Liver (tissue), 9 donors: ENCODE results near the gene COL27A1. TPM values are rescaled to one million over a fixed set of nuclear protein-coding genes. Genes with fewer than 3 reads are reported as not detected.

Source experiments
- DNase-seq: peaks from one replicate; pipeline ENCODE4 v3.0.0-alpha.2; 2017; ENCODE audit warnings: low spot score
- H3K27ac ChIP-seq, 2 donors: one replicate each; pipeline ENCODE4 v1.7.0; 2013; ENCODE audit warnings: inconsistent platforms in 2 of 2, low read length in 2 of 2, control low read depth in 1 of 2, low read depth in 1 of 2, mild to moderate bottlenecking in 1 of 2
- H3K27me3 ChIP-seq, 4 donors: one replicate each; pipeline versions ENCODE4 v1.6.1 to v1.7.0; 2013; ENCODE audit warnings: low read length in 3 of 4, inconsistent platforms in 1 of 4, mild to moderate bottlenecking in 1 of 4, moderate library complexity in 1 of 4; ENCODE audit not compliant: control insufficient read depth in 4 of 4, insufficient read depth in 4 of 4
- H3K36me3 ChIP-seq, 4 donors: one replicate each; pipeline versions ENCODE4 v1.6.1 to v1.7.0; 2013; ENCODE audit warnings: low read length in 3 of 4, mild to moderate bottlenecking in 3 of 4, low read depth in 1 of 4, moderate library complexity in 1 of 4; ENCODE audit not compliant: control insufficient read depth in 4 of 4, insufficient read depth in 3 of 4
- H3K4me1 ChIP-seq, 4 donors: one replicate each; pipeline versions ENCODE4 v1.6.1 to v1.7.0; 2013; ENCODE audit warnings: low read length in 3 of 4, mild to moderate bottlenecking in 3 of 4, moderate library complexity in 1 of 4; ENCODE audit not compliant: control insufficient read depth in 4 of 4, insufficient read depth in 4 of 4
- H3K4me3 ChIP-seq, 3 donors: one replicate each; pipeline versions ENCODE4 v1.6.1 to v1.7.0; 2013; ENCODE audit warnings: low read length in 3 of 3, control low read depth in 1 of 3, low read depth in 1 of 3, mild to moderate bottlenecking in 1 of 3
- H3K9ac ChIP-seq, 2 donors: one replicate each; pipeline ENCODE4 v1.7.0; 2013; ENCODE audit warnings: low read length in 2 of 2, mild to moderate bottlenecking in 2 of 2, moderate library complexity in 2 of 2, control low read depth in 1 of 2, low read depth in 1 of 2
- H3K9me3 ChIP-seq, 4 donors: one replicate each; pipeline versions ENCODE4 v1.6.1 to v1.7.0; 2013; ENCODE audit warnings: low read length in 3 of 4; ENCODE audit not compliant: control insufficient read depth in 4 of 4
- EGR1 ChIP-seq, 2 donors: IDR thresholded peaks; 2 replicates each; pipeline ENCODE4 v1.6.1; 2016 to 2018; ENCODE audit warnings: antibody characterized with exemption in 2 of 2, low read depth in 2 of 2
- FOXA1 ChIP-seq: IDR thresholded peaks from 2 replicates; pipeline ENCODE4 v1.6.1; 2016; ENCODE audit warnings: antibody characterized with exemption
- FOXA2 ChIP-seq: IDR thresholded peaks from 2 replicates; pipeline ENCODE4 v1.6.1; 2016; ENCODE audit warnings: antibody characterized with exemption
- GABPA ChIP-seq, 2 donors: IDR thresholded peaks in 1 of 2; conservative IDR thresholded peaks in 1 of 2; 2 replicates each; pipeline ENCODE4 v1.6.1; 2016; ENCODE audit warnings: antibody characterized with exemption in 2 of 2, mild to moderate bottlenecking in 1 of 2, moderate library complexity in 1 of 2
- HNF4A ChIP-seq, 2 donors: conservative IDR thresholded peaks; 2 replicates each; pipeline ENCODE4 v1.6.1; 2016; ENCODE audit warnings: antibody characterized with exemption in 2 of 2, mild to moderate bottlenecking in 2 of 2
- JUND ChIP-seq, 2 donors: IDR thresholded peaks; 2 replicates each; pipeline ENCODE4 v1.6.1; 2016; ENCODE audit warnings: antibody characterized with exemption in 2 of 2
- NR2F2 ChIP-seq: IDR thresholded peaks from 2 replicates; pipeline ENCODE4 v1.6.1; 2016; ENCODE audit warnings: antibody characterized with exemption
- RAD21 ChIP-seq, 2 donors: IDR thresholded peaks; 2 replicates each; pipeline ENCODE4 v1.6.1; 2016; ENCODE audit warnings: antibody characterized with exemption in 2 of 2, mild to moderate bottlenecking in 2 of 2
- RXRA ChIP-seq, 2 donors: IDR thresholded peaks; 2 replicates each; pipeline ENCODE4 v1.6.1; 2017 to 2018; ENCODE audit warnings: antibody characterized with exemption in 2 of 2, mild to moderate bottlenecking in 1 of 2
- SP1 ChIP-seq: IDR thresholded peaks from 2 replicates; pipeline ENCODE4 v1.6.1; 2018; ENCODE audit warnings: antibody characterized with exemption, mild to moderate bottlenecking
- TAF1 ChIP-seq: conservative IDR thresholded peaks from 2 replicates; pipeline ENCODE4 v1.6.1; 2016; ENCODE audit warnings: antibody characterized with exemption, mild to moderate bottlenecking
- YY1 ChIP-seq: IDR thresholded peaks from 2 replicates; pipeline ENCODE4 v1.6.1; 2016; ENCODE audit warnings: antibody characterized with exemption, mild to moderate bottlenecking
- WGBS: extraction: QIAGEN DNeasy Blood & Tissue Kit; methylation state at CpG from one replicate; pipeline ENCODE4 v1.1.7; 2013; 5-methylcytosine and 5-hydroxymethylcytosine counted together
- polyA plus RNA-seq, 2 donors: library from polyadenylated mRNA; stranded (reverse) in 1 of 2; unstranded in 1 of 2; fragments of 200-250 nt in 1 of 2; fragments of >200 nt in 1 of 2; fragmentation: Nextera tagmentation in 1 of 2; extraction: Ambion mirVana in 1 of 2; gene quantifications; one replicate each; pipeline versions ENCODE4 v1.2.1 to v1.2.3, GENCODE V29; 2013 to 2015
- total RNA-seq, 2 donors: library from RNA; depleted of rRNA; stranded (reverse); fragments of >200 nt; gene quantifications; one replicate each; pipeline ENCODE4 v1.2.3, GENCODE V29; 2014
- TF ChIP-seq, protein P1 (sequence below): IDR thresholded peaks from 2 replicates; pipeline ENCODE4 v1.6.1; 2016; ENCODE audit warnings: antibody characterized with exemption
- TF ChIP-seq, protein P2 (sequence below): IDR thresholded peaks from 2 replicates; pipeline ENCODE4 v1.6.1; 2016; ENCODE audit warnings: antibody characterized with exemption, mild to moderate bottlenecking
- TF ChIP-seq, protein P3 (sequence below): fragments of 150-350 bp; IDR thresholded peaks from 2 replicates; pipeline ENCODE4 v1.5.1; 2017; ENCODE audit warnings: improper control_type of control experiment, low read depth, low read length; ENCODE audit not compliant: missing input control
- TF ChIP-seq, protein P4 (sequence below): IDR thresholded peaks from 2 replicates; pipeline ENCODE4 v1.6.1; 2016; ENCODE audit warnings: antibody characterized with exemption
- TF ChIP-seq, protein P5 (sequence below): IDR thresholded peaks from 2 replicates; pipeline ENCODE4 v1.6.1; 2016; ENCODE audit warnings: antibody characterized with exemption
- donor health status: healthy.
- donor health status: healthy.
- donor health status: healthy.
- donor health status: healthy.
- donor health status: healthy.

COL27A1 gene
- total and polyA plus RNA-seq, 4 donors: 7.0 to 20.4 (median 12.0) TPM

DNA sequence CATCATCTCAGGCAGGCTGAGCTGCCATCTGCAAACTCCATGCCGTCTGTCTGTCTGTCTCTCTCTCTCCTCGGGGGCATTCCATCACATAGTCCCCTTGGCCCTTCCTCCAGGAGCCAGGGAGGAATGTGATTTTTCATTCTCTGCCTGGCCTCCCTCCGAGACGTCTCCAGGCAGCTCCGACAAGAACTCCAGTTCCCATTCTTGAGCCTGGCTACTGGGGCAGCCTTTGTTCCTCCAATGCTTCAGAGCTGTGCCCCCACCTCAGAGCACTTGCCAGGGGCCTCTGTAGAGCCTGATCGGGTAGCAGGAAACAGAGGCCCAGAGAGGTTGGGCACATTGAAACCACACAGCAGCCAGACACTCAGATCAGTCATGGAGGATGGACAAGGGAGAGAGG lies 74.0 kb downstream of the COL27A1 start:
- no peak for DNase-seq
- H3K9me3 ChIP-seq: no peaks in the 10 kb centered on the region
- H3K36me3 ChIP-seq: peaks cover 0 to 5% (median 2%) of the 10 kb centered on the region in 4 donors
- no peak overlapping the region for H3K4me3 ChIP-seq
- H3K27me3 ChIP-seq: no peaks in the 10 kb centered on the region
- TF ChIP-seq YY1: no peak
- no peak for TF ChIP-seq GABPA (IDR thresholded peaks at IDR 0.05 in 1 of 2, conservative IDR thresholded peaks at IDR 0.05 in 1 of 2)
- no peak for TF ChIP-seq HNF4A (conservative IDR thresholded peaks at IDR 0.05)
- TF ChIP-seq SP1: no peak
- TF ChIP-seq, protein P1, sequence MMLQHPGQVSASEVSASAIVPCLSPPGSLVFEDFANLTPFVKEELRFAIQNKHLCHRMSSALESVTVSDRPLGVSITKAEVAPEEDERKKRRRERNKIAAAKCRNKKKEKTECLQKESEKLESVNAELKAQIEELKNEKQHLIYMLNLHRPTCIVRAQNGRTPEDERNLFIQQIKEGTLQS: no peak
- no peak for TF ChIP-seq RXRA (IDR thresholded peaks at IDR 0.05)
- TF ChIP-seq EGR1 (IDR thresholded peaks at IDR 0.05; ENCODE audit: low read depth in 2 of 2): no peak
- TF ChIP-seq RAD21 (IDR thresholded peaks at IDR 0.05): no peak
- no peak for TF ChIP-seq NR2F2
- no peak for TF ChIP-seq TAF1
- TF ChIP-seq, protein P2, sequence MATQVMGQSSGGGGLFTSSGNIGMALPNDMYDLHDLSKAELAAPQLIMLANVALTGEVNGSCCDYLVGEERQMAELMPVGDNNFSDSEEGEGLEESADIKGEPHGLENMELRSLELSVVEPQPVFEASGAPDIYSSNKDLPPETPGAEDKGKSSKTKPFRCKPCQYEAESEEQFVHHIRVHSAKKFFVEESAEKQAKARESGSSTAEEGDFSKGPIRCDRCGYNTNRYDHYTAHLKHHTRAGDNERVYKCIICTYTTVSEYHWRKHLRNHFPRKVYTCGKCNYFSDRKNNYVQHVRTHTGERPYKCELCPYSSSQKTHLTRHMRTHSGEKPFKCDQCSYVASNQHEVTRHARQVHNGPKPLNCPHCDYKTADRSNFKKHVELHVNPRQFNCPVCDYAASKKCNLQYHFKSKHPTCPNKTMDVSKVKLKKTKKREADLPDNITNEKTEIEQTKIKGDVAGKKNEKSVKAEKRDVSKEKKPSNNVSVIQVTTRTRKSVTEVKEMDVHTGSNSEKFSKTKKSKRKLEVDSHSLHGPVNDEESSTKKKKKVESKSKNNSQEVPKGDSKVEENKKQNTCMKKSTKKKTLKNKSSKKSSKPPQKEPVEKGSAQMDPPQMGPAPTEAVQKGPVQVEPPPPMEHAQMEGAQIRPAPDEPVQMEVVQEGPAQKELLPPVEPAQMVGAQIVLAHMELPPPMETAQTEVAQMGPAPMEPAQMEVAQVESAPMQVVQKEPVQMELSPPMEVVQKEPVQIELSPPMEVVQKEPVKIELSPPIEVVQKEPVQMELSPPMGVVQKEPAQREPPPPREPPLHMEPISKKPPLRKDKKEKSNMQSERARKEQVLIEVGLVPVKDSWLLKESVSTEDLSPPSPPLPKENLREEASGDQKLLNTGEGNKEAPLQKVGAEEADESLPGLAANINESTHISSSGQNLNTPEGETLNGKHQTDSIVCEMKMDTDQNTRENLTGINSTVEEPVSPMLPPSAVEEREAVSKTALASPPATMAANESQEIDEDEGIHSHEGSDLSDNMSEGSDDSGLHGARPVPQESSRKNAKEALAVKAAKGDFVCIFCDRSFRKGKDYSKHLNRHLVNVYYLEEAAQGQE: no peak
- TF ChIP-seq, protein P3, sequence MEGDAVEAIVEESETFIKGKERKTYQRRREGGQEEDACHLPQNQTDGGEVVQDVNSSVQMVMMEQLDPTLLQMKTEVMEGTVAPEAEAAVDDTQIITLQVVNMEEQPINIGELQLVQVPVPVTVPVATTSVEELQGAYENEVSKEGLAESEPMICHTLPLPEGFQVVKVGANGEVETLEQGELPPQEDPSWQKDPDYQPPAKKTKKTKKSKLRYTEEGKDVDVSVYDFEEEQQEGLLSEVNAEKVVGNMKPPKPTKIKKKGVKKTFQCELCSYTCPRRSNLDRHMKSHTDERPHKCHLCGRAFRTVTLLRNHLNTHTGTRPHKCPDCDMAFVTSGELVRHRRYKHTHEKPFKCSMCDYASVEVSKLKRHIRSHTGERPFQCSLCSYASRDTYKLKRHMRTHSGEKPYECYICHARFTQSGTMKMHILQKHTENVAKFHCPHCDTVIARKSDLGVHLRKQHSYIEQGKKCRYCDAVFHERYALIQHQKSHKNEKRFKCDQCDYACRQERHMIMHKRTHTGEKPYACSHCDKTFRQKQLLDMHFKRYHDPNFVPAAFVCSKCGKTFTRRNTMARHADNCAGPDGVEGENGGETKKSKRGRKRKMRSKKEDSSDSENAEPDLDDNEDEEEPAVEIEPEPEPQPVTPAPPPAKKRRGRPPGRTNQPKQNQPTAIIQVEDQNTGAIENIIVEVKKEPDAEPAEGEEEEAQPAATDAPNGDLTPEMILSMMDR: no peak
- TF ChIP-seq FOXA1: no peak
- TF ChIP-seq FOXA2: no peak
- no peak for TF ChIP-seq JUND (IDR thresholded peaks at IDR 0.05)
- TF ChIP-seq, protein P4, sequence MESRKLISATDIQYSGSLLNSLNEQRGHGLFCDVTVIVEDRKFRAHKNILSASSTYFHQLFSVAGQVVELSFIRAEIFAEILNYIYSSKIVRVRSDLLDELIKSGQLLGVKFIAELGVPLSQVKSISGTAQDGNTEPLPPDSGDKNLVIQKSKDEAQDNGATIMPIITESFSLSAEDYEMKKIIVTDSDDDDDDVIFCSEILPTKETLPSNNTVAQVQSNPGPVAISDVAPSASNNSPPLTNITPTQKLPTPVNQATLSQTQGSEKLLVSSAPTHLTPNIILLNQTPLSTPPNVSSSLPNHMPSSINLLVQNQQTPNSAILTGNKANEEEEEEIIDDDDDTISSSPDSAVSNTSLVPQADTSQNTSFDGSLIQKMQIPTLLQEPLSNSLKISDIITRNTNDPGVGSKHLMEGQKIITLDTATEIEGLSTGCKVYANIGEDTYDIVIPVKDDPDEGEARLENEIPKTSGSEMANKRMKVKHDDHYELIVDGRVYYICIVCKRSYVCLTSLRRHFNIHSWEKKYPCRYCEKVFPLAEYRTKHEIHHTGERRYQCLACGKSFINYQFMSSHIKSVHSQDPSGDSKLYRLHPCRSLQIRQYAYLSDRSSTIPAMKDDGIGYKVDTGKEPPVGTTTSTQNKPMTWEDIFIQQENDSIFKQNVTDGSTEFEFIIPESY: no peak
- TF ChIP-seq, protein P5, sequence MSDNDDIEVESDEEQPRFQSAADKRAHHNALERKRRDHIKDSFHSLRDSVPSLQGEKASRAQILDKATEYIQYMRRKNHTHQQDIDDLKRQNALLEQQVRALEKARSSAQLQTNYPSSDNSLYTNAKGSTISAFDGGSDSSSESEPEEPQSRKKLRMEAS: no peak
- WGBS: 89% methylated on average over 6 of the region's 6 CpGs
- no peak overlapping the region for H3K27ac ChIP-seq
- H3K9ac ChIP-seq: no peak overlapping the region
- peaks cover 0 to under 1% (median 0%) of the 10 kb centered on the region in 4 donors for H3K4me1 ChIP-seq
